HUES48 (cell line): ENCODE results near the gene SMIM26.

Experiments used
- H3K27ac ChIP-seq: one replicate; pipeline ENCODE4 v1.7.0; 2013; ENCODE audit warnings: low read depth, low read length, inconsistent platforms
- H3K27me3 ChIP-seq: 2 replicates; pipeline ENCODE4 v1.6.1; 2013; ENCODE audit warnings: mild to moderate bottlenecking, low read length; ENCODE audit not compliant: control insufficient read depth, insufficient read depth
- H3K36me3 ChIP-seq: 2 replicates; pipeline ENCODE4 v1.6.1; 2013; ENCODE audit warnings: low read length; ENCODE audit not compliant: control insufficient read depth, insufficient read depth
- H3K4me1 ChIP-seq: 2 replicates; pipeline ENCODE4 v1.6.1; 2013; ENCODE audit warnings: mild to moderate bottlenecking, low read length; ENCODE audit not compliant: control insufficient read depth, insufficient read depth
- H3K4me3 ChIP-seq: 2 replicates; pipeline ENCODE4 v1.5.1; 2013; ENCODE audit warnings: mild to moderate bottlenecking, low read depth, low read length
- H3K9ac ChIP-seq: 2 replicates; pipeline ENCODE4 v1.6.1; 2013; ENCODE audit warnings: mild to moderate bottlenecking, low read depth, low read length, moderate library complexity
- H3K9me3 ChIP-seq: 2 replicates; pipeline ENCODE4 v1.6.1; 2013; ENCODE audit warnings: low read length; ENCODE audit not compliant: control insufficient read depth, insufficient read depth

Gene SMIM26

GRCh38 chr20:18580012-18580411, 12.8 kb downstream of the SMIM26 start:
- Histone ChIP-seq H3K27me3 (no peaks in the 10 kb centered on the region), H3K4me3 (no peak overlapping the region), H3K9ac (no peak overlapping the region), H3K9me3 (no peaks in the 10 kb centered on the region), H3K4me1 (0 out of 2 replicates have a peak, but pooled peaks cover 4% of the 10 kb centered on the region), H3K27ac (no peak overlapping the region), H3K36me3 (no peaks in the 10 kb centered on the region)

- peaks cover 25% of the 10 kb centered on the region for H3K4me1 ChIP-seq
- no peaks in the 10 kb centered on the region for H3K36me3 ChIP-seq
- H3K9ac ChIP-seq: no peak overlapping the region
- H3K27ac ChIP-seq: no peak overlapping the region
- no peak overlapping the region for H3K4me3 ChIP-seq
- H3K9me3 ChIP-seq: no peaks in the 10 kb centered on the region
- no peaks in the 10 kb centered on the region for H3K27me3 ChIP-seq
Measured at GRCh38 chr20:18585134-18585533, 17.9 kb downstream of the SMIM26 start.

GRCh38 chr20:18587665-18588573, 20.7 kb downstream of the SMIM26 start, which contains the start of gene DTD1:
Gene DTD1 (plus strand): TSS chr20:18588054. CDS start chr20:18588073, 19 bp downstream.
- H3K4me1 ChIP-seq: peaks cover 43% of the 10 kb centered on the region
- peak within 1 kb of the TSS; percentile 93 for H3K4me3 ChIP-seq
- H3K27ac ChIP-seq: peak within 1 kb of the TSS; percentile 67
- H3K9ac ChIP-seq: peak within 1 kb of the TSS; percentile 83
- H3K9me3 ChIP-seq: no peaks in the 10 kb centered on the region
- no peaks in the 10 kb centered on the region for H3K27me3 ChIP-seq
- H3K36me3 ChIP-seq: no peaks in the 10 kb centered on the region

- no peaks in the 10 kb centered on the region for H3K9me3 ChIP-seq
- no peaks in the 10 kb centered on the region for H3K36me3 ChIP-seq
- no peaks in the 10 kb centered on the region for H3K27me3 ChIP-seq
- H3K4me3 ChIP-seq: peak overlapping the region; percentile 93
- peaks cover 43% of the 10 kb centered on the region for H3K4me1 ChIP-seq
- peak overlapping the region; percentile 83 for H3K9ac ChIP-seq
- peak overlapping the region; percentile 67 for H3K27ac ChIP-seq
Measured at GRCh38 chr20:18588574-18588933, 21.3 kb downstream of the SMIM26 start.

- H3K4me1 ChIP-seq: peaks cover 38% of the 10 kb centered on the region
- peaks cover 12% of the 10 kb centered on the region; the same call in 1 of the 2 replicates for H3K36me3 ChIP-seq
- H3K27me3 ChIP-seq: no peaks in the 10 kb centered on the region
- peak overlapping the region; percentile 74 for H3K27ac ChIP-seq
- H3K9ac ChIP-seq: no peak overlapping the region; the same call in 1 of the 2 replicates
- H3K9me3 ChIP-seq: no peaks in the 10 kb centered on the region
- H3K4me3 ChIP-seq: peak overlapping the region; percentile 37; the same call in 1 of the 2 replicates
Measured at GRCh38 chr20:18589941-18590674, 22.9 kb downstream of the SMIM26 start.

- Histone ChIP-seq H3K4me1 (peaks cover 7% of the 10 kb centered on the region; the same call in 1 of the 2 replicates), H3K27ac (no peak overlapping the region), H3K9me3 (no peaks in the 10 kb centered on the region), H3K9ac (no peak overlapping the region), H3K4me3 (no peak overlapping the region), H3K36me3 (peaks cover 40% of the 10 kb centered on the region), H3K27me3 (no peaks in the 10 kb centered on the region)
Measured at GRCh38 chr20:18596270-18596669, 29.0 kb downstream of the SMIM26 start.

GRCh38 chr20:18609741-18610140, 42.5 kb downstream of the SMIM26 start:
- Histone ChIP-seq H3K27ac (no peak overlapping the region), H3K36me3 (peaks cover 4% of the 10 kb centered on the region; the same call in 1 of the 2 replicates), H3K27me3 (no peaks in the 10 kb centered on the region), H3K4me1 (no peaks in the 10 kb centered on the region), H3K4me3 (no peak overlapping the region), H3K9me3 (no peaks in the 10 kb centered on the region), H3K9ac (no peak overlapping the region)

GRCh38 chr20:18611492-18611891, 44.3 kb downstream of the SMIM26 start:
- Histone ChIP-seq H3K9ac (no peak overlapping the region), H3K27ac (peak overlapping the region; percentile 50), H3K9me3 (no peaks in the 10 kb centered on the region), H3K36me3 (peaks cover 4% of the 10 kb centered on the region; the same call in 1 of the 2 replicates), H3K4me1 (no peaks in the 10 kb centered on the region), H3K4me3 (no peak overlapping the region), H3K27me3 (no peaks in the 10 kb centered on the region)

- no peaks in the 10 kb centered on the region for H3K9me3 ChIP-seq
- H3K36me3 ChIP-seq: peaks cover 4% of the 10 kb centered on the region; the same call in 1 of the 2 replicates
- H3K4me1 ChIP-seq: no peaks in the 10 kb centered on the region
- H3K27ac ChIP-seq: no peak overlapping the region
- H3K27me3 ChIP-seq: no peaks in the 10 kb centered on the region
- no peak overlapping the region for H3K4me3 ChIP-seq
- no peak overlapping the region for H3K9ac ChIP-seq
Measured at GRCh38 chr20:18613553-18613952, 46.3 kb downstream of the SMIM26 start.

- Histone ChIP-seq H3K4me3 (no peak overlapping the region), H3K36me3 (peaks cover 4% of the 10 kb centered on the region; the same call in 1 of the 2 replicates), H3K9ac (no peak overlapping the region), H3K27ac (no peak overlapping the region), H3K9me3 (no peaks in the 10 kb centered on the region), H3K27me3 (no peaks in the 10 kb centered on the region), H3K4me1 (no peaks in the 10 kb centered on the region)
Measured at GRCh38 chr20:18614244-18614643, 47.0 kb downstream of the SMIM26 start.
